DND-41 (cell line): ENCODE results near the gene TMEM97.

Experiments
- ATAC-seq: fragments of 200-7000 bp; cut with Tn5 transposase; 3 replicates; pipeline ENCODE4 v1.9.1; 2021; ENCODE audit warnings: low read depth; ENCODE audit not compliant: insufficient read depth
- DNase-seq: peaks from one replicate; pipeline ENCODE4 v3.0.0-alpha.2; 2020
- H2AFZ ChIP-seq: 2 replicates; pipeline ENCODE4 v1.6.0; 2012; ENCODE audit warnings: low read depth, low read length
- H3K27ac ChIP-seq: 2 replicates; pipeline ENCODE4 v1.5.1; 2012; ENCODE audit warnings: low read length, inconsistent platforms
- H3K27me3 ChIP-seq: fragments of 200-600 bp; sonication (generic); 2 replicates; pipeline ENCODE4 v1.6.0; 2012; ENCODE audit warnings: low read length, mild to moderate bottlenecking, inconsistent platforms; ENCODE audit not compliant: insufficient read depth, poor library complexity
- H3K36me3 ChIP-seq: 2 replicates; pipeline ENCODE4 v1.5.1; 2012; ENCODE audit warnings: low read length, inconsistent platforms; ENCODE audit not compliant: insufficient read depth
- H3K4me1 ChIP-seq: 2 replicates; pipeline ENCODE4 v1.5.1; 2012; ENCODE audit warnings: mild to moderate bottlenecking, low read length; ENCODE audit not compliant: insufficient read depth
- H3K4me2 ChIP-seq: 2 replicates; pipeline ENCODE4 v1.6.0; 2012; ENCODE audit warnings: mild to moderate bottlenecking, moderate library complexity, low read length, inconsistent platforms; ENCODE audit not compliant: insufficient read depth
- H3K4me3 ChIP-seq, 2 experiments: fragments of 200-600 bp in 1 of 2; shearing (Covaris generic) in 1 of 2; 2 replicates each; pipeline ENCODE4 v1.5.1; 2012 to 2016; ENCODE audit warnings: inconsistent platforms in 2 of 2, low read length in 2 of 2, mild to moderate bottlenecking in 2 of 2, low read depth in 1 of 2, moderate library complexity in 1 of 2
- H3K79me2 ChIP-seq: 2 replicates; pipeline ENCODE4 v1.6.0; 2012; ENCODE audit warnings: low read length, inconsistent platforms; ENCODE audit not compliant: insufficient read depth
- H3K9ac ChIP-seq: 2 replicates; pipeline ENCODE4 v1.6.0; 2012; ENCODE audit warnings: low read depth, mild to moderate bottlenecking, inconsistent platforms, low read length, moderate library complexity
- H3K9me3 ChIP-seq: 2 replicates; pipeline ENCODE4 v1.5.1; 2012; ENCODE audit warnings: low read length, moderate library complexity, mild to moderate bottlenecking, inconsistent platforms; ENCODE audit not compliant: insufficient read depth, severe bottlenecking
- H4K20me1 ChIP-seq: 2 replicates; pipeline ENCODE4 v1.6.0; 2012; ENCODE audit warnings: low read length; ENCODE audit not compliant: insufficient read depth
- CTCF ChIP-seq: IDR thresholded peaks from 2 replicates; pipeline ENCODE4 v1.5.1; 2012; ENCODE audit warnings: borderline replicate concordance, low read length, moderate library complexity, mild to moderate bottlenecking; ENCODE audit not compliant: poor library complexity, severe bottlenecking; ENCODE audit errors: extremely low read depth
- EZH2 ChIP-seq: IDR thresholded peaks from 3 replicates; pipeline ENCODE4 v1.6.1; 2012; ENCODE audit warnings: borderline replicate concordance, low read depth, mild to moderate bottlenecking, moderate library complexity, low read length, inconsistent platforms; ENCODE audit not compliant: severe bottlenecking

TMEM97 gene

GRCh38 chr17:28325211-28325610 is 6.2 kb downstream of the TMEM97 start:
- ATAC-seq (no peak), DNase-seq (no peak)
- Histone ChIP-seq H3K36me3 (peaks cover 67% of the 10 kb centered on the region), H3K79me2 (peaks cover 70% of the 10 kb centered on the region), H3K27ac (no peak overlapping the region), H2AFZ (no peak overlapping the region), H3K4me1 (peaks cover 24% of the 10 kb centered on the region), H3K4me3 (no peak overlapping the region), H3K4me2 (no peak overlapping the region), H4K20me1 (peaks cover 44% of the 10 kb centered on the region; the same call in 1 of the 2 replicates), H3K9ac (no peak overlapping the region), H3K9me3 (no peaks in the 10 kb centered on the region), H3K27me3 (no peaks in the 10 kb centered on the region)
- TF ChIP-seq EZH2 = no peak

GRCh38 chr17:28326114-28326513 is 7.1 kb downstream of the TMEM97 start:
- H4K20me1 ChIP-seq = peaks cover 36% of the 10 kb centered on the region; the same call in 1 of the 2 replicates
- H3K79me2 ChIP-seq = peaks cover 61% of the 10 kb centered on the region
- no peak for DNase-seq
- no peak overlapping the region for H3K4me2 ChIP-seq
- peaks cover 67% of the 10 kb centered on the region for H3K36me3 ChIP-seq
- no peaks in the 10 kb centered on the region for H3K9me3 ChIP-seq
- peaks cover 15% of the 10 kb centered on the region for H3K4me1 ChIP-seq
- H2AFZ ChIP-seq = no peak overlapping the region
- ATAC-seq = no peak
- H3K9ac ChIP-seq = no peak overlapping the region
- TF ChIP-seq EZH2 = no peak
- TF ChIP-seq CTCF = no peak
- H3K4me3 ChIP-seq = no peak overlapping the region
- no peaks in the 10 kb centered on the region for H3K27me3 ChIP-seq
- H3K27ac ChIP-seq = no peak overlapping the region

GRCh38 chr17:28327031-28327607 is 8.1 kb downstream of the TMEM97 start:
- no peaks in the 10 kb centered on the region for H3K9me3 ChIP-seq
- no peak overlapping the region for H3K9ac ChIP-seq
- H3K27me3 ChIP-seq = no peaks in the 10 kb centered on the region
- H3K27ac ChIP-seq = no peak overlapping the region
- H3K36me3 ChIP-seq = peaks cover 68% of the 10 kb centered on the region
- ATAC-seq (no peak), DNase-seq (no peak)
- peaks cover 53% of the 10 kb centered on the region for H3K79me2 ChIP-seq
- peaks cover 29% of the 10 kb centered on the region; the same call in 1 of the 2 replicates for H4K20me1 ChIP-seq
- H3K4me2 ChIP-seq = no peak overlapping the region
- no peak overlapping the region for H3K4me3 ChIP-seq
- H2AFZ ChIP-seq = no peak overlapping the region
- TF ChIP-seq CTCF (no peak), EZH2 (no peak)
- peaks cover 6% of the 10 kb centered on the region; the same call in 1 of the 2 replicates for H3K4me1 ChIP-seq

GRCh38 chr17:28327709-28328108 is 8.7 kb downstream of the TMEM97 start:
- peaks cover 63% of the 10 kb centered on the region for H3K36me3 ChIP-seq

More at GRCh38 chr17:28327709-28328108, 8.7 kb downstream of the TMEM97 start:
- Histone ChIP-seq H3K79me2 (peaks cover 48% of the 10 kb centered on the region), H3K9ac (no peak overlapping the region), H3K27me3 (no peaks in the 10 kb centered on the region), H3K4me1 (peaks cover 2% of the 10 kb centered on the region; the same call in 1 of the 2 replicates), H4K20me1 (peaks cover 29% of the 10 kb centered on the region; the same call in 1 of the 2 replicates), H3K4me2 (no peak overlapping the region), H2AFZ (no peak overlapping the region), H3K27ac (no peak overlapping the region), H3K4me3 (no peak overlapping the region), H3K9me3 (no peaks in the 10 kb centered on the region)
- TF ChIP-seq EZH2 (no peak), CTCF (no peak)
- no peak for DNase-seq
- ATAC-seq = no peak
